ENCODE data around the gene UBE2V1.
"Not testable (repeated sequence)": the region's sequence is repeated elsewhere in the genome, so short reads cannot be mapped to it uniquely, and the experiment has no call there.

The UBE2V1 gene

GRCh38 chr20:50070361-50070760 lies 42.6 kb downstream of the UBE2V1 start:
- TF ChIP-seq TAF1 (IDR thresholded peaks at IDR 0.05; ENCODE audit: low read depth, low read length): no peak
- no peak for TF ChIP-seq POLR2A (IDR thresholded peaks at IDR 0.05; ENCODE audit: low read depth, low read length)
- TF ChIP-seq SPI1 (IDR thresholded peaks at IDR 0.05; ENCODE audit: low read depth, low read length): no peak
- TF ChIP-seq POLR2AphosphoS5 (IDR thresholded peaks at IDR 0.05; ENCODE audit: low read depth, low read length): no peak
- no peak for TF ChIP-seq PAX5 (IDR thresholded peaks at IDR 0.05; ENCODE audit: insufficient read depth, low read length, severe bottlenecking)
- TF ChIP-seq POU2F2 (IDR thresholded peaks at IDR 0.05; ENCODE audit: low read depth, low read length): no peak
- FAIRE-seq: no peak
- no peak for DNase-seq (ENCODE audit: insufficient read length, low spot score)

GRCh38 chr20:50068041-50068651 lies 44.8 kb downstream of the UBE2V1 start:
- TF ChIP-seq POLR2AphosphoS5 (IDR thresholded peaks at IDR 0.05; ENCODE audit: low read depth, low read length) (no peak), TAF1 (IDR thresholded peaks at IDR 0.05; ENCODE audit: low read depth, low read length) (no peak), SPI1 (IDR thresholded peaks at IDR 0.05; ENCODE audit: low read depth, low read length) (no peak), POU2F2 (IDR thresholded peaks at IDR 0.05; ENCODE audit: low read depth, low read length) (no peak), PAX5 (IDR thresholded peaks at IDR 0.05; ENCODE audit: insufficient read depth, low read length, severe bottlenecking) (no peak)
- DNase-seq (ENCODE audit: insufficient read length, low spot score): no peak
- FAIRE-seq: no peak

DNA sequence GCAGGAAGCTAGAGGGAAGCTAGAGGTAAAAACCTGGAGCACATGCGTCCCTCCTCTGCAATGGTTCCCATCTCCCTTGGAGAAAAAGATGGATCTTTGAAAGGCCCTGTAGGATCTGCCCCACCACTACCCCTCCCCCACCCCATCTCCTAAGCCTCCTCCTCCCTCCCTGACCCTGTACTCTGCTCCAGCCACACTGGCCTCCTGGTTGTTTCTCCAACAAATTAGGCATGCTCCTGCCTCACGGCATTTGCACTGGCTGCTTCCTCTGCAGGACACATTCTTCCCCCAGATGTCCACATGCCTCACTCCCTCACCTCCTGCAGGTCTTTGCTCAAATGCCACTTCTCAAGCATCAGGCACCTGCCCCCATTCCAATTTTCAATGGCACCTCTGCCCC lies 45.5 kb downstream of the UBE2V1 start:
- no peak for DNase-seq (ENCODE audit: insufficient read length, low spot score)
- FAIRE-seq: no peak
- TF ChIP-seq POU2F2 (IDR thresholded peaks at IDR 0.05; ENCODE audit: low read depth, low read length) (no peak), PAX5 (IDR thresholded peaks at IDR 0.05; ENCODE audit: insufficient read depth, low read length, severe bottlenecking) (no peak), SPI1 (IDR thresholded peaks at IDR 0.05; ENCODE audit: low read depth, low read length) (no peak), POLR2A (IDR thresholded peaks at IDR 0.05; ENCODE audit: low read depth, low read length) (no peak), TAF1 (IDR thresholded peaks at IDR 0.05; ENCODE audit: low read depth, low read length) (no peak), POLR2AphosphoS5 (IDR thresholded peaks at IDR 0.05; ENCODE audit: low read depth, low read length) (no peak)

- TF ChIP-seq POLR2AphosphoS5 (IDR thresholded peaks at IDR 0.05; ENCODE audit: low read depth, low read length) (no peak), POU2F2 (IDR thresholded peaks at IDR 0.05; ENCODE audit: low read depth, low read length) (no peak), TAF1 (IDR thresholded peaks at IDR 0.05; ENCODE audit: low read depth, low read length) (no peak), SPI1 (IDR thresholded peaks at IDR 0.05; ENCODE audit: low read depth, low read length) (no peak), POLR2A (IDR thresholded peaks at IDR 0.05; ENCODE audit: low read depth, low read length) (no peak), PAX5 (IDR thresholded peaks at IDR 0.05; ENCODE audit: insufficient read depth, low read length, severe bottlenecking) (no peak)
- FAIRE-seq (no peak), DNase-seq (ENCODE audit: insufficient read length, low spot score) (no peak)
These were observed 45.9 kb downstream of the UBE2V1 start for GRCh38 chr20:50067018-50067417.

GRCh38 chr20:50066161-50066834 lies 46.7 kb downstream of the UBE2V1 start:
- FAIRE-seq (no peak), DNase-seq (ENCODE audit: insufficient read length, low spot score) (no peak)
- TF ChIP-seq POLR2AphosphoS5 (IDR thresholded peaks at IDR 0.05; ENCODE audit: low read depth, low read length) (no peak), PAX5 (IDR thresholded peaks at IDR 0.05; ENCODE audit: insufficient read depth, low read length, severe bottlenecking) (no peak), POU2F2 (IDR thresholded peaks at IDR 0.05; ENCODE audit: low read depth, low read length) (no peak), TAF1 (IDR thresholded peaks at IDR 0.05; ENCODE audit: low read depth, low read length) (no peak)

DNA sequence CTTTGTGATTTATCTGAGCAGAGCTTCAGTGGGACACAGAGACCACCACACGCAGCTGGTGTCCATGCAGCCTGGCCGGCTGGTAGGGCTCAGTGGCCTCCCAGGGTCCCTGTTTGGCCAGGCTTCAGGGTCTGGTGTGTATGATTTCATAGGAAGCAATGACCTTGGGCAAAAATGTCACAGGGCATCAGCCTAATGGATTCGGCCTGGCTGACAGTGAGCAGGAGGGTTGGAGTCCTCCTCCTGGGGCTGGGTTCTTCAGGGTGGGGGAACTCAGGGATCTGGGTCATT lies 47.7 kb downstream of the UBE2V1 start:
- DNase-seq (ENCODE audit: insufficient read length, low spot score): no peak
- TF ChIP-seq POLR2AphosphoS5 (IDR thresholded peaks at IDR 0.05; ENCODE audit: low read depth, low read length) (no peak), POLR2A (IDR thresholded peaks at IDR 0.05; ENCODE audit: low read depth, low read length) (no peak), SPI1 (IDR thresholded peaks at IDR 0.05; ENCODE audit: low read depth, low read length) (no peak)
- no peak for FAIRE-seq

- DNase-seq (ENCODE audit: insufficient read length, low spot score); FAIRE-seq: not testable (repeated sequence)
These were observed 49.2 kb downstream of the UBE2V1 start for GRCh38 chr20:50063763-50064162.

DNA sequence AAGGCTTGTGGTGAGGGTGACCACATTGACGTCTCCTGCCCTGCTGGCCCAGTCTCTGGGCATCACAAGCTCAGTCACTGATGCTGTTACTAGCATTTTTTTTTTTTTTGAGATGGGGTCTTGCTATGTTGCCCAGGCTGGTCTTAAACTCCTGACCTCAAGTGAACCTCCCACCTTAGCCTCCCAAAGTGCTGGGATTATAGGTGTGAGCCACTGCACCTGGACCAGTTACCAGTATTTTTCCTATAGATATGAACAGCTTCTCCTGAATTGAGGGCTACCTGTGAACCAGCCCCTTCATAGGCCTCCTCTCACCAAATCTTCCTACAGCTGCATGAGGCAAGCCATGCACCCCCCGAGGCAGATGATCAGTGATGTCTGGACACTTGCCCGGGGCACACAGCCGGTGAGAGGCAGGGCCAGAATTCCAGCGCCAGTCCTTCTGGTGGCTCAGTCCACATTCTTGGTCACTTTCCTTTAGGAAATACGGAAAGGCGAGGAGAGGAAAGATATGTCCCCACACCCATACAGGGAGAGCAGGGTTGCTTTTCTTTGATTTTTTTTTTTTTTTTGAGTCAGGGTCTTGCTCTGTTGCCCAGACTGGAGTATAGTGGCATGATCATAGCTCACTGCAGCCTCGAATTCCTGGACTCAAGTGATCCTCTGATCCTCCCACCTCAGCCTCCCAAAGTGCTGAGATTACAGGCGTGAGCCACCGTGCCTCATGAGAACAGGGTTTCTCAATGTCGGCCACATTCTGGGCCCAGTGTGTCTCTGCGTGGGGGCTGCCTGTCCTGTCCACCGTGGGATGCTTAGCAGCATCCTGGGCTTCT lies 50.7 kb downstream of the UBE2V1 start:
- TF ChIP-seq PAX5 (IDR thresholded peaks at IDR 0.05; ENCODE audit: insufficient read depth, low read length, severe bottlenecking) (no peak), POU2F2 (IDR thresholded peaks at IDR 0.05; ENCODE audit: low read depth, low read length) (no peak), POLR2AphosphoS5 (IDR thresholded peaks at IDR 0.05; ENCODE audit: low read depth, low read length) (no peak), SPI1 (IDR thresholded peaks at IDR 0.05; ENCODE audit: low read depth, low read length) (no peak), POLR2A (IDR thresholded peaks at IDR 0.05; ENCODE audit: low read depth, low read length) (no peak), TAF1 (IDR thresholded peaks at IDR 0.05; ENCODE audit: low read depth, low read length) (no peak)
- no peak for FAIRE-seq
- no peak for DNase-seq (ENCODE audit: insufficient read length, low spot score)

- DNase-seq (ENCODE audit: insufficient read length, low spot score): no peak
- no peak for FAIRE-seq
- TF ChIP-seq PAX5 (IDR thresholded peaks at IDR 0.05; ENCODE audit: insufficient read depth, low read length, severe bottlenecking) (no peak), POU2F2 (IDR thresholded peaks at IDR 0.05; ENCODE audit: low read depth, low read length) (no peak), POLR2AphosphoS5 (IDR thresholded peaks at IDR 0.05; ENCODE audit: low read depth, low read length) (no peak), TAF1 (IDR thresholded peaks at IDR 0.05; ENCODE audit: low read depth, low read length) (no peak), POLR2A (IDR thresholded peaks at IDR 0.05; ENCODE audit: low read depth, low read length) (no peak), SPI1 (IDR thresholded peaks at IDR 0.05; ENCODE audit: low read depth, low read length) (no peak)
These were observed 51.6 kb downstream of the UBE2V1 start for GRCh38 chr20:50061151-50062005.

Measured in GM12891 (cell line).